Trophoblast cell (in vitro differentiated cells and primary cell): ENCODE results near the gene INHBA.

Experiments
- DNase-seq, 2 donors: peaks; one replicate each; pipeline ENCODE4 v3.0.0-alpha.2; 2016
- H2AFZ ChIP-seq: 2 replicates; pipeline ENCODE4 v1.6.1; 2013; ENCODE audit warnings: low read length, moderate library complexity, mild to moderate bottlenecking; ENCODE audit not compliant: insufficient read depth, poor library complexity
- H2AK5ac ChIP-seq: 2 replicates; pipeline ENCODE4 v1.6.1; 2013; ENCODE audit warnings: mild to moderate bottlenecking, low read length
- H2BK120ac ChIP-seq: 2 replicates; pipeline ENCODE4 v1.6.1; 2013; ENCODE audit warnings: low read length, mild to moderate bottlenecking, moderate library complexity; ENCODE audit not compliant: insufficient read depth, poor library complexity
- H2BK12ac ChIP-seq: 2 replicates; pipeline ENCODE4 v1.6.1; 2013; ENCODE audit warnings: mild to moderate bottlenecking, low read length, moderate library complexity
- H2BK5ac ChIP-seq: 2 replicates; pipeline ENCODE4 v1.6.1; 2013; ENCODE audit warnings: low read length, low read depth, moderate library complexity, mild to moderate bottlenecking; ENCODE audit not compliant: poor library complexity
- H3K14ac ChIP-seq: 2 replicates; pipeline ENCODE4 v1.6.1; 2013; ENCODE audit warnings: mild to moderate bottlenecking, low read length
- H3K18ac ChIP-seq: 2 replicates; pipeline ENCODE4 v1.6.1; 2013; ENCODE audit warnings: mild to moderate bottlenecking, low read length
- H3K23ac ChIP-seq: 2 replicates; pipeline ENCODE4 v1.6.1; 2013; ENCODE audit warnings: low read length
- H3K27ac ChIP-seq: 2 replicates; pipeline ENCODE4 v1.5.1; 2013; ENCODE audit warnings: low read depth, mild to moderate bottlenecking, inconsistent platforms, low read length, moderate library complexity
- H3K27me3 ChIP-seq: 2 replicates; pipeline ENCODE4 v1.6.1; 2013; ENCODE audit warnings: inconsistent platforms, mild to moderate bottlenecking, low read length, moderate library complexity; ENCODE audit not compliant: insufficient read depth
- H3K36me3 ChIP-seq, 2 experiments: 1 replicate in 1 of 2; 2 replicates in 1 of 2; pipeline ENCODE4 v1.6.1; 2013; ENCODE audit warnings: low read length in 2 of 2, mild to moderate bottlenecking in 2 of 2, moderate library complexity in 1 of 2; ENCODE audit not compliant: insufficient read depth in 2 of 2, control insufficient read depth in 1 of 2
- H3K4ac ChIP-seq: 2 replicates; pipeline ENCODE4 v1.6.1; 2013; ENCODE audit warnings: low read depth, mild to moderate bottlenecking, low read length, moderate library complexity
- H3K4me1 ChIP-seq, 2 experiments: 1 replicate in 1 of 2; 2 replicates in 1 of 2; pipeline ENCODE4 v1.6.1; 2013; ENCODE audit warnings: low read length in 2 of 2, mild to moderate bottlenecking in 2 of 2, moderate library complexity in 1 of 2; ENCODE audit not compliant: insufficient read depth in 2 of 2, control insufficient read depth in 1 of 2
- H3K4me2 ChIP-seq: 2 replicates; pipeline ENCODE4 v1.6.1; 2013; ENCODE audit warnings: inconsistent platforms, mild to moderate bottlenecking, low read length, moderate library complexity
- H3K4me3 ChIP-seq: 2 replicates; pipeline ENCODE4 v1.5.1; 2013; ENCODE audit warnings: mild to moderate bottlenecking, low read depth, low read length, inconsistent platforms
- H3K79me1 ChIP-seq: one replicate; pipeline ENCODE4 v1.6.1; 2013; ENCODE audit warnings: low read length
- H3K79me2 ChIP-seq: 2 replicates; pipeline ENCODE4 v1.6.1; 2013; ENCODE audit warnings: low read length, mild to moderate bottlenecking; ENCODE audit not compliant: control insufficient read depth, insufficient read depth, poor library complexity
- H3K9ac ChIP-seq: 2 replicates; pipeline ENCODE4 v1.6.1; 2013; ENCODE audit warnings: mild to moderate bottlenecking, low read length
- H3K9me3 ChIP-seq: 2 replicates; pipeline ENCODE4 v1.6.1; 2013; ENCODE audit warnings: low read depth, mild to moderate bottlenecking, control low read depth, inconsistent platforms, low read length; ENCODE audit not compliant: insufficient read depth
- H4K12ac ChIP-seq: 2 replicates; pipeline ENCODE4 v1.6.1; 2013; ENCODE audit warnings: low read depth, mild to moderate bottlenecking, low read length, moderate library complexity
- H4K8ac ChIP-seq: 2 replicates; pipeline ENCODE4 v1.6.1; 2013; ENCODE audit warnings: low read depth, mild to moderate bottlenecking, low read length, moderate library complexity
- H4K91ac ChIP-seq: one replicate; pipeline ENCODE4 v1.6.1; 2013; ENCODE audit warnings: low read depth, mild to moderate bottlenecking, low read length, moderate library complexity
- WGBS: extraction: QIAGEN DNeasy Blood & Tissue Kit; methylation state at CpG from one replicate; pipeline ENCODE4 v1.1.7; 2013; ENCODE audit warnings: missing lambda C conversion rate; ENCODE audit not compliant: insufficient read length, insufficient coverage; ENCODE audit errors: extremely low coverage; 5-methylcytosine and 5-hydroxymethylcytosine counted together

INHBA gene

DNA sequence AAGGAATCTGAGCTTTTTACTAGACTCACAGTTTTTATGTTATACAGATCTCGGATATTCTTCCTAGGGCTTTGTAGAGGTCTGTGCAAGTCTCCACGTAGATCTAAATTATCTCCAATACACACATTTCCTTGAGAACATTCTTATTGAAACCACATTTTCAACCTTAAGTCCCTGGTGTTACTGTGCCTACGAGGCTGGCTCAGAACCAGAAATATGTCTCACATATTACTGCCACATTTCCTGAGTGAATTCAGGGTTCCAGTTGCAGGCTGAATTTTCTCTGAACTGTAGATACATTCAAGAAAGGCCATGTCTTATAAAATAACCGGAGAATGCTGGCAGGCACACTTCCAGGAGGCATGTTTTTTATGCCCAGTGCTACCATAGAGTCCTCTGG, 46.5 kb downstream of the INHBA start:
- WGBS = no CpG with 5 or more reads among the region's 4 CpGs
- Histone ChIP-seq H4K91ac (no peak overlapping the region), H3K23ac (no peak overlapping the region), H2AFZ (no peak overlapping the region), H3K4me2 (no peak overlapping the region), H3K9ac (no peak overlapping the region), H3K27ac (no peak overlapping the region), H2BK120ac (no peak overlapping the region), H4K8ac (no peak overlapping the region), H3K14ac (no peak overlapping the region), H3K9me3 (no peaks in the 10 kb centered on the region), H2BK5ac (no peak overlapping the region), H3K79me1 (no peaks in the 10 kb centered on the region), H3K18ac (no peak overlapping the region), H3K27me3 (no peaks in the 10 kb centered on the region), H3K4ac (no peak overlapping the region), H2AK5ac (no peak overlapping the region), H3K4me1 (no peaks in the 10 kb centered on the region), H3K4me3 (no peak overlapping the region), H3K79me2 (no peaks in the 10 kb centered on the region), H2BK12ac (no peak overlapping the region), H4K12ac (no peak overlapping the region), H3K36me3 (no peaks in the 10 kb centered on the region)
- DNase-seq = no peak

DNA sequence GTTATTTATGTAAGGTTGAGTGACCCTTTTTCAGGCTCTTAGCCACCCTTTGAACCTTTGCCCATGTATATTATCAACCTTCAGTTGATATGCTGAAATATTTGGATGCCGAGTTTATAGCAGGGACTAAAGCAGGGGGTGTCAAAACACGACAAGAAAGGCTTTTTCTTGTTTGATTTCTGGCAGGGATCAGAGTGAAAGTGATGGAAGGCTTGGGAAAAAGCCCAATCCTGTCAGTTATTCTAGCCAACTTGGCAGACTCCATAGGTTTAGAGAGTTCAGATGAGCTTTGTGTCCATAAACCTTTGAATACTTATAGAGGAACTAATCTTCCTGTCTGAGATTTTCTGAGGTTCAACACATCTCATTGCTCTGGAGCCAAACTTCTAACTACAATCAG, 47.5 kb downstream of the INHBA start:
- Histone ChIP-seq H3K23ac (no peak overlapping the region), H2BK120ac (no peak overlapping the region), H3K79me2 (no peaks in the 10 kb centered on the region), H3K4me1 (no peaks in the 10 kb centered on the region), H3K14ac (no peak overlapping the region), H3K9me3 (no peaks in the 10 kb centered on the region), H3K9ac (no peak overlapping the region), H3K4me2 (no peak overlapping the region), H2BK12ac (no peak overlapping the region), H4K8ac (no peak overlapping the region), H2AK5ac (no peak overlapping the region), H3K79me1 (no peaks in the 10 kb centered on the region), H3K27me3 (no peaks in the 10 kb centered on the region), H3K36me3 (no peaks in the 10 kb centered on the region), H4K12ac (no peak overlapping the region), H2BK5ac (no peak overlapping the region), H3K18ac (no peak overlapping the region), H3K4ac (no peak overlapping the region), H2AFZ (no peak overlapping the region), H3K27ac (no peak overlapping the region), H3K4me3 (no peak overlapping the region), H4K91ac (no peak overlapping the region)
- DNase-seq = no peak
- no CpG with 5 or more reads among the region's 2 CpGs for whole genome bisulfite sequencing

DNA sequence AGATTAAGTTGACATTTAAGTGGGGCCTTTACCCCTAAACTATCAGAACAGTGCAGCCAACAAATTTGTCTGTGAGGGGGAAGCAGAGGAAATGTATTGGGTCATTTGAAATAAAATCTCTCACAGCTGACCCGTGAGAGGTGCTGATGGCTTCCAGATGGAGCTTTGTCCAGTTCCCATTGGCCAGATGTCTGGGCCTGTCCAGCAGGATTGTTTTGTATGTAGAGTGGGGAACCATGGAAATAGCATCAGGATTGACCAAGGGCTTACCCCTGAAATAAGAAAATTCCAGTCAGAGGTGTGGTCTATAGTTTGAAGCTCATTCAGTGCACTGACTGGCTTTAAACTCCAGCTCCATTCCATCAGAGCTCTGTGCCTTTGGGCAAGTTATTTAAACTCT, 50.6 kb downstream of the INHBA start:
- peak in 1 of 2 donors; percentile 5 for DNase-seq
- H2AK5ac ChIP-seq = no peak overlapping the region
- H3K4me2 ChIP-seq = no peak overlapping the region
- no peaks in the 10 kb centered on the region for H3K79me1 ChIP-seq
- no peak overlapping the region for H4K12ac ChIP-seq
- no peak overlapping the region for H4K8ac ChIP-seq
- no peak overlapping the region for H2BK120ac ChIP-seq
- no peak overlapping the region for H3K4me3 ChIP-seq
- no peaks in the 10 kb centered on the region for H3K9me3 ChIP-seq
- H2BK12ac ChIP-seq = no peak overlapping the region
- no peak overlapping the region for H3K27ac ChIP-seq
- no peaks in the 10 kb centered on the region for H3K4me1 ChIP-seq
- H3K9ac ChIP-seq = no peak overlapping the region
- no peak overlapping the region for H3K23ac ChIP-seq
- no peak overlapping the region for H2AFZ ChIP-seq
- no peak overlapping the region for H3K4ac ChIP-seq
- no peaks in the 10 kb centered on the region for H3K27me3 ChIP-seq
- no peak overlapping the region for H3K14ac ChIP-seq
- no peak overlapping the region for H3K18ac ChIP-seq
- no peaks in the 10 kb centered on the region for H3K36me3 ChIP-seq
- no peak overlapping the region for H2BK5ac ChIP-seq
- no peak overlapping the region for H4K91ac ChIP-seq
- no peaks in the 10 kb centered on the region for H3K79me2 ChIP-seq
- WGBS = no CpG with 5 or more reads among the region's 1 CpG

- Histone ChIP-seq H2BK12ac (no peak overlapping the region), H3K79me2 (no peaks in the 10 kb centered on the region), H2AK5ac (no peak overlapping the region), H4K8ac (no peak overlapping the region), H2BK5ac (no peak overlapping the region), H3K9me3 (no peaks in the 10 kb centered on the region), H2BK120ac (no peak overlapping the region), H4K12ac (no peak overlapping the region), H3K4me2 (no peak overlapping the region), H3K9ac (no peak overlapping the region), H3K79me1 (no peaks in the 10 kb centered on the region), H3K36me3 (no peaks in the 10 kb centered on the region), H3K18ac (no peak overlapping the region), H3K27me3 (no peaks in the 10 kb centered on the region), H3K27ac (no peak overlapping the region), H2AFZ (no peak overlapping the region), H3K14ac (no peak overlapping the region), H3K23ac (no peak overlapping the region), H3K4me1 (no peaks in the 10 kb centered on the region), H3K4ac (no peak overlapping the region), H4K91ac (no peak overlapping the region), H3K4me3 (no peak overlapping the region)
- no peak for DNase-seq
- no CpG with 5 or more reads among the region's 1 CpG for WGBS
Observed at GRCh38 chr7:41648501-41648900, 54.4 kb downstream of the INHBA start.
